K562 (cell line): ENCODE data around the gene MSN.
"Not testable (repeated sequence)": the region's sequence is repeated elsewhere in the genome, so short reads cannot be mapped to it uniquely, and the experiment has no call there.

ENCODE experiments used
- ATF2 ChIP-seq: sonication (generic); formaldehyde crosslinking; IDR thresholded peaks from 2 replicates; pipeline ENCODE4 v1.8.1; 2022; ENCODE audit warnings: missing genetic modification reagents
- CBFB ChIP-seq: sonication (generic); formaldehyde crosslinking; IDR thresholded peaks from 2 replicates; pipeline ENCODE4 v1.4.0; 2020; ENCODE audit warnings: mild to moderate bottlenecking, missing genetic modification reagents
- CTCF ChIP-seq, 3 experiments: IDR thresholded peaks in 2 of 3; conservative IDR thresholded peaks in 1 of 3; 2 replicates each; pipeline ENCODE4 v1.5.1; 2011 to 2012; ENCODE audit warnings: low read length in 3 of 3, mild to moderate bottlenecking in 3 of 3, control low read depth in 2 of 3, improper control_type of control experiment in 1 of 3, inconsistent platforms in 1 of 3, low read depth in 1 of 3, mixed read lengths in 1 of 3, moderate library complexity in 1 of 3; ENCODE audit not compliant: insufficient read depth in 2 of 3
- FOSL1 ChIP-seq: fragments of 200-800 bp; sonication (Bioruptor generic); conservative IDR thresholded peaks from 2 replicates; pipeline ENCODE4 v1.6.1; 2016; ENCODE audit warnings: missing genetic modification characterization, missing compliant biosample characterization
- PATZ1 ChIP-seq: fragments of 250-450 bp; sonication (Bioruptor Pico); IDR thresholded peaks from 2 replicates; pipeline ENCODE4 v1.5.0; 2020; ENCODE audit warnings: mild to moderate bottlenecking, borderline replicate concordance
- SETDB1 ChIP-seq: IDR thresholded peaks from one replicate; pipeline ENCODE4 v1.6.1; 2012; ENCODE audit warnings: low read length, control low read depth, inconsistent platforms
- SP1 ChIP-seq: sonication (generic); formaldehyde crosslinking; IDR thresholded peaks from 2 replicates; pipeline ENCODE4 v1.8.1; 2022; ENCODE audit warnings: mild to moderate bottlenecking, missing genetic modification reagents
- STAT5A ChIP-seq: IDR thresholded peaks from 2 replicates; pipeline ENCODE4 v1.6.1; 2012; ENCODE audit warnings: low read length, inconsistent platforms, borderline replicate concordance
- TOE1 ChIP-seq, 2 experiments: fragments of 450-650 bp in 1 of 2; sonication (generic) in 1 of 2; formaldehyde crosslinking in 1 of 2; IDR thresholded peaks; 2 replicates each; pipeline versions ENCODE4 v1.7.1 to v1.8.0; 2016 to 2022; ENCODE audit warnings: borderline replicate concordance in 2 of 2, mild to moderate bottlenecking in 2 of 2, antibody characterized with exemption in 1 of 2, inconsistent platforms in 1 of 2, low read depth in 1 of 2, missing genetic modification reagents in 1 of 2, moderate library complexity in 1 of 2
- ZBTB12 ChIP-seq: fragments of 250-450 bp; sonication (Bioruptor Pico); IDR thresholded peaks from 2 replicates; pipeline ENCODE4 v1.4.0; 2020
- ZKSCAN1 ChIP-seq: fragments of 150-350 bp; IDR thresholded peaks from 2 replicates; pipeline ENCODE4 v1.6.1; 2016; ENCODE audit warnings: low read depth, low read length
- ZNF354B ChIP-seq: fragments of 250-450 bp; sonication (Bioruptor Pico); IDR thresholded peaks from 2 replicates; pipeline ENCODE4 v1.4.0; 2020
- ZNF589 ChIP-seq: fragments of 200-800 bp; sonication (Bioruptor generic); IDR thresholded peaks from 2 replicates; pipeline ENCODE4 v1.6.1; 2016; ENCODE audit warnings: low read depth, missing genetic modification characterization, missing compliant biosample characterization

GRCh38 chrX:65620096-65620705 lies 47.3 kb upstream of the MSN start:
- TF ChIP-seq ZNF354B (CRISPR knock-in tag); CTCF (IDR thresholded peaks at IDR 0.05 in 2 of 3, conservative IDR thresholded peaks at IDR 0.05 in 1 of 3; ENCODE audit: insufficient read depth in 2 of 3, low read depth in 1 of 3, low read length in 3 of 3); SP1 (CRISPR knock-in tag); ATF2 (CRISPR knock-in tag); ZNF589 (CRISPR knock-in tag); SETDB1; CBFB (CRISPR knock-in tag); STAT5A; TOE1 (IDR thresholded peaks at IDR 0.05; ENCODE audit: borderline replicate concordance); TOE1 (CRISPR knock-in tag; IDR thresholded peaks at IDR 0.05; ENCODE audit: borderline replicate concordance, low read depth); PATZ1 (CRISPR knock-in tag); ZKSCAN1; ZBTB12; FOSL1 (tag): not testable (repeated sequence)
